Retinal pigment epithelial cell (primary cell): ENCODE results near the gene DGCR8.

Experiments used
- DNase-seq: peaks from one replicate; pipeline ENCODE4 v3.0.0-alpha.2; 2010; ENCODE audit warnings: low read depth
- H3K4me3 ChIP-seq: 2 replicates; pipeline ENCODE4 v1.5.1; 2011; ENCODE audit warnings: mild to moderate bottlenecking, low read length, control low read depth, moderate library complexity
- TF ChIP-seq, protein P1 (sequence below): conservative IDR thresholded peaks from 2 replicates; pipeline ENCODE4 v1.5.1; 2011; ENCODE audit warnings: low read depth, low read length, control low read depth, inconsistent platforms

DGCR8 gene

DNA sequence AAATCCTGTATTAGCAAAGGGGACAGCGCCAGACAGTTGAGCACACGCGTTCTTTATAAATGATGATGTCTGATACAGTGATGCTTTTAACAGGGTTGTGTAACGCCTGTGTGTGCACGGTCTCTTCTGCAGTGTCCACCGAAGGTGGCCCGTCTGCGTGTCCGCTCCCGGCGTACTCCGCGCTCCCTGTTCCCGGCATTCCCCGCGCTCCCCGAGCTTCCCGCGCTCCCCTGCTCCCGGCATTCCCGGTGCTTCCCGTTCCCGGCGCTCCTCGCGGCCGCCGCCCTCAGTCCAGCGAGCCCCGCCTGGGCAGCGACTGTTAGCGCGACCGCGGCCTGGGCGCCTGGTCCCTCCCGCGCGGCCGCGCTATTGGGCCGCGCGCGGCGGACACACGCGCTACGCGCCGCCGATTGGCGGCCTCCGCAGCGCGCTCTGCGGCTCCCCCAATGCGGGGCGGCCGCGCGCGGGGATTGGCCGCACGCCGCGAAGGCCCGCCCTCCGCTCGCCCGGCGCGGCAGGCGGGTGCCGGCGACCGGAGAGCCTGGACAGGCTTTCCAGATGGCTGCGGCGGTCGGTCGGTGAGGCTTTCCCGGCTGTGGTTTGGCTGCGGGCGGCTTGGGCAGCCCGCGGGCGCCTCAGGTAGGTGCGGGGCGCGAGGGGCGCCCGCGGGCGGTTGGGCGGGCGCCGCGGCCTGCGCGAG lies at the start of gene DGCR8:
DGCR8 (plus strand) TSS at position 497 of the 700 bp plus-strand sequence. CDS start 5,723 bp downstream, outside the sequence.
- peak within 1 kb of the TSS; percentile 91 for H3K4me3 ChIP-seq
- TF ChIP-seq, protein P1, sequence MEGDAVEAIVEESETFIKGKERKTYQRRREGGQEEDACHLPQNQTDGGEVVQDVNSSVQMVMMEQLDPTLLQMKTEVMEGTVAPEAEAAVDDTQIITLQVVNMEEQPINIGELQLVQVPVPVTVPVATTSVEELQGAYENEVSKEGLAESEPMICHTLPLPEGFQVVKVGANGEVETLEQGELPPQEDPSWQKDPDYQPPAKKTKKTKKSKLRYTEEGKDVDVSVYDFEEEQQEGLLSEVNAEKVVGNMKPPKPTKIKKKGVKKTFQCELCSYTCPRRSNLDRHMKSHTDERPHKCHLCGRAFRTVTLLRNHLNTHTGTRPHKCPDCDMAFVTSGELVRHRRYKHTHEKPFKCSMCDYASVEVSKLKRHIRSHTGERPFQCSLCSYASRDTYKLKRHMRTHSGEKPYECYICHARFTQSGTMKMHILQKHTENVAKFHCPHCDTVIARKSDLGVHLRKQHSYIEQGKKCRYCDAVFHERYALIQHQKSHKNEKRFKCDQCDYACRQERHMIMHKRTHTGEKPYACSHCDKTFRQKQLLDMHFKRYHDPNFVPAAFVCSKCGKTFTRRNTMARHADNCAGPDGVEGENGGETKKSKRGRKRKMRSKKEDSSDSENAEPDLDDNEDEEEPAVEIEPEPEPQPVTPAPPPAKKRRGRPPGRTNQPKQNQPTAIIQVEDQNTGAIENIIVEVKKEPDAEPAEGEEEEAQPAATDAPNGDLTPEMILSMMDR = no peak
- peak; percentile 72 for DNase-seq

DNA sequence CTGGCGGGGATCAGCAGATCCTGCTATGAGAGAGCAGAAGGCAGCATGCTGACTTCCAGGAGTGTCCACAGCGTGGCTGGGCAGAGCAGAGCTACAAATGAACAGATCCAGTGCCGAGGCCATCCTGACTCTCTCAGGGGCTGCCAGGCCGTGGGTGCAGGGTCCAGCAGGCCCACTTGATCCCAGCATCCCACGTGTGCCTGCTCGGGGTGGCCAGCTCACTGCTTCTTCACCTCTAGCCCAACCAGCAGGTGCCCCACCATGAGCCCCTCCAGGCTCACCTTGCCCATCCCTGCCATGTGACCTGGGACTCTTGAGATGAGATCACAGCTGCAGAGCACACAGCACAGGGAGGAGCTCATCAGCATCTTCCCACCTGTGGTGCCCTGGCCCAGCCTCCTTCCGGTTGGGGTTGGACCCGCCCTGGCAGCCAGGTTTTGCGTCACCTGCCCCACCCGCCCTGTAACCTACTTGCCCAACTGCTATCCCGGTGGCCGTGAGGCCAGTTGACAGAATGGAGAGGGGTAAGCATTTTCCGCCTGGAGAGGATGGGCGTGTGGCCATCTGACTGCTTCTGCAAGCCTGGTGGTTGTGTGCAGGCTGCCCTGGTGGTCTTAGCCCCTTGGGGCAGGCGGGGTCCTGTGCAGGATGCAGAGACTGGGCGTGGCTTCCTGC lies 48.2 kb upstream of the DGCR8 start:
- H3K4me3 ChIP-seq = no peak overlapping the region
- DNase-seq = no peak
- TF ChIP-seq, protein P1 = no peak

DNA sequence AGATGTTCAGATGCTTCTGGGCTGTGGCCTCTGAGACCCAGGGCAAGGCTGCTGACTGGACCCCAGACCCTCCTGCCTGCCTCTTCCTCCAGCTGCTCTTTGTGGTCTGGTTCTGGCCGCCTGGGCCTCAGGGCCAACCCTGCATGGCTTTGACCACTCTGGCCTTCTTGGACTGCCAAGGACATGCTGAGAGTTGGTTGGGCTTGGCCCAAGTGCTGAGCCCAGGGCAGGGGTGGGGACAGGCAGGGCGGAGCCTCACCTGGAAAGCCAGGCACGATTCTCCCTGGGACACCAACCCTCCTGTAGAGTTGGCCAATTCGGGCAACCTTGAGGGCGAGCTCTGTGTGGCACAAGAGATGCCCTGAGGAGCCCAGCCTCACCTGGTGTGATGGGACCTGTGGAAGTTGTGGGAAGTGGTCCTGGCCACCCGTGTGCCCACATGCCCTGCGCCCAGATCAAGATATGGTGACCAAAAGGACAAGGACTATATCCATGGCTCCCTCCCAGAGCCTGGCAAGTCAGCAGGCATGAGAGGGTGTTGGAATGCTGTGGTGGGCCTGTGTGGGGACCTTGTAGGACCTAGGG lies 47.5 kb upstream of the DGCR8 start:
- TF ChIP-seq, protein P1 = no peak
- no peak overlapping the region for H3K4me3 ChIP-seq
- DNase-seq = no peak

DNA sequence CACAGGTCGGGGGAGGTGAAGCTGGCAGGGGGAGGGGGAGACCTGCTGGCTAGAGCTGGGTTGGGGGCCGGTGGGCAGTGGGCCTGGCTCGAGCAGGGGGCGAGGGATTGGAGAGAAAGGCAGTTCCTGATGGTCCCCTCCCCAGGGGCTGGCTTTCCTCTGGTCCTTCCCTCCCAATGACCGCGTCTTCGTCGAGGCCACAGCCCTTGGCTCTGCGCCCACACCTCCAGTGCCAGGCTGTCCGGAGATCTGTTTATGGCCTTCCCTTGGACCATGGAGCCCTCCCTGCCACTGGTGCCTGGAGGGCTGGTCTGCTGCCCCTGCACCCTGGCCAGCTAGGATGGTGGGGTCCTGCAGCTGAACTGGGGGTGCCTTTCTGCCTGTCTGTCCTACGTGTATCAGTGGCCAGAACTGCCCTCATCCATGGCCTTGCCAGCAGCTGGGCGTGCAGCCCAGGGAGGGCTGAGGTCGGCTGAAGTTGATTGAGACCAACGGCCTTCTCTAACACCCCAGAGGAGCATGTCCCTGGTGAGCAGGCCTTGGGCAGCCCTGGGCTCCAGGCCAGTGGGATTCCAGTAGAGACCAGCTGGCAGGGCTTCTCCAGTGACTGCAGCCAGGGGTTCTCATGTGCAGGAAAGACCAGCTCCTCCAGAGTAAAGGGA lies 46.9 kb upstream of the DGCR8 start:
- TF ChIP-seq, protein P1 = no peak
- DNase-seq = no peak
- H3K4me3 ChIP-seq = no peak overlapping the region

DNA sequence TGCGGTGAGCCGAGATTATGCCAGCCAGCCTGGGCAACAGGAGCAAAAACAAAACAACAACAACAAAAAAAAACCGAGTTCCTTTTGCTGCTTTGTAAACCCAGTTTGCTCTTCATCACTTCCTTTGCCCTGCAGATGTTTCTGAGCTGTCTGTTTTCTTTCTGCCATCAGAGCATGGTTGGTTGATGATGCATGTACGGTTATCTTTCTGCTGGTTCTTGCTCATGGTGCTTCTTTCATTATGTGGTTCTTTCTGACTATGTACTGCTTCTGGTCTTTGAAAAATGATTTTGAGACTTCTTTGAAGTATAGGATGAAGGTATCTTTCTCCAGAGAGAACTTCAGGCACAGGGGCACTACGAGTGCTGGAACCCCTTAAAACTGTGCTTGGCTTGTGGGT lies 45.9 kb upstream of the DGCR8 start:
- DNase-seq = no peak
- H3K4me3 ChIP-seq = no peak overlapping the region
- TF ChIP-seq, protein P1 = no peak

DNA sequence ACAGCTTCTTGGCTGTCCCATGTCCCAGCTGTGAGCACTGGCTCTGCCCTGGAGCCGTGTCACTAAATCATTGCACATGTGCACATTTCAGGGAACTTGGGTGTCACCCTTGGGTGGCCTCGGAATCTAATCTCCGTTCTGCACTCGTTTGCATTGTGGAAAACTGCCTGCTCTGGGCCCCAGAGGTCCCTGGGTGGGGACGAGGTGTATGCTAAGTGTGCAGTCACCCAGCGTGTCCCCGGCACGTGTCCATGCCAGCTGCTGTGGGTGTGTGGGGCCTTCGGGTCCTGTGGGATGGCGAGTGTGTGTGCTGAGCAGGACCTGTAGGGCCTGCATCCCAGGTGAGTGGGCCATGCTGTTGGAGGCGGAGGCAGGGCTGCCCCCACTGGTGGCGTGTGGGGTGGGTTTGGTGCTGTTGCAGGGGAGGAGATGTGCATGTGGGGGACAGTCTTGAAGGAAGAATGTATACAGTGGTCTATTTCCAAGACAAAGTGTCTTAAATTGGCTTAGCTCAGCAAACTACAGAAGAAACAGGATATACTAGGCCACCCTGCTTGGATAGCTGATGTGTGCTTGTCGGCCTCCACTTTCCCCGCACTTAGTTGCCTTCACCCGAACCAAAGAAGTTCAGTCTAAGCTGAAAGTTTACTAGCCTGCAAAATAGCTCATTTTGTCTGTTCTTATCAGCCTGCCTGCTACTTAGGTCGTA lies 44.5 kb upstream of the DGCR8 start:
- no peak overlapping the region for H3K4me3 ChIP-seq
- DNase-seq = no peak
- TF ChIP-seq, protein P1 = no peak
